ENCODE results near the gene TINAG.
"Not testable (repeated sequence)": the region's sequence is repeated elsewhere in the genome, so short reads cannot be mapped to it uniquely, and the experiment has no call there.

TINAG gene

GRCh38 chr6:54310377-54311152 lies 2.3 kb downstream of the TINAG start:
- DNase-seq, result no peak

GRCh38 chr6:54315656-54316055 lies 7.4 kb downstream of the TINAG start:
- DNase-seq, result no peak

- DNase-seq, result no peak
These were observed 12.6 kb downstream of the TINAG start for GRCh38 chr6:54320871-54321270.

DNA sequence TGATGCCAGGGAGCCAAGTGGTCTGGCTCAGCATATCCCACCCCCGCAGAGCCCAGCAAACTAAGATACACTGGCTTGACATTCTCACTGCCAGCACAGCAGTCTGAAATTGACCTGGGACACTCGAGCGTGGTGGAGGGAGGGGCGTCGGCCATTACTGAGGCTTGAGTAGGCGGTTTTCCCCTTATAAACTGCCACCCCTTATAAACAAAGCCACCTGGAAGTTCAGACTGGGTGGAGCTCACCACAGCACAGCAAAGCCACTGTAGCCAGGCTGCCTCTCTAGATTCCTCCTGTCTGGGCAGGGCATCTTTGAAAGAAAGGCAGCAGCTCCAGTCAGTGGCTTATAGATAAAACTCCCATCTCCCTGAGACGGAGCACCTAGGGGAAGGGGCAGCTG lies 19.4 kb downstream of the TINAG start:
- DNase-seq, result no peak

- not testable (repeated sequence) for DNase-seq
These were observed 23.3 kb downstream of the TINAG start for GRCh38 chr6:54331571-54331970.

GRCh38 chr6:54335871-54336270 lies 27.6 kb downstream of the TINAG start:
- DNase-seq, result no peak

GRCh38 chr6:54353975-54354374 lies 45.7 kb downstream of the TINAG start:
- DNase-seq, result no peak

GRCh38 chr6:54354608-54355007 lies 46.4 kb downstream of the TINAG start:
- DNase-seq, result no peak

- no peak for DNase-seq
These were observed 48.9 kb downstream of the TINAG start for GRCh38 chr6:54357141-54357540.

DNA sequence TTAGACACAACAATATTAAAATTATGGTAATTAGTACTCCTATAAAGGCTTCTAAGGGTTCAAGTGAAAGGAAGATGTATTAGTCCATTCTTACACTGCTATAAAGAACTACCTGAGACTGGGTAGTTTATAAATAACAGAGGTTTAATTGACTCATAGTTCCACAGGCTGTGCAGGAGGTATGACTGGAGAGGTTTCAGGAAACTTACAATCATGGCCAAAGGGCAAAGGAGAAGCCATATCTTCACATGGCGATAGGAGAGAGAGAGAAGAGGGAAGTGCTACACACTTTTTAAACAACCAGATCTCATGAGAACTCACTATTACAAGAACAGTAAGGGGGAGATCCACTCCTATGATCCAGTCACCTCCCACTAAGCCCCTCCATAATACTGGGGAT lies 52.9 kb downstream of the TINAG start:
- no peak for DNase-seq

- DNase-seq, result no peak
These were observed 53.5 kb downstream of the TINAG start for GRCh38 chr6:54361734-54362133.

- no peak for DNase-seq
These were observed 58.6 kb downstream of the TINAG start for GRCh38 chr6:54366667-54367327.

- no peak for DNase-seq
These were observed 69.5 kb downstream of the TINAG start for GRCh38 chr6:54377776-54378175.

GRCh38 chr6:54386295-54386694 lies 78.1 kb downstream of the TINAG start:
- DNase-seq, result no peak

- DNase-seq, result no peak
These were observed 82.1 kb downstream of the TINAG start for GRCh38 chr6:54390362-54390761.

- no peak for DNase-seq
These were observed 83.3 kb downstream of the TINAG start for GRCh38 chr6:54391577-54391976.

DNA sequence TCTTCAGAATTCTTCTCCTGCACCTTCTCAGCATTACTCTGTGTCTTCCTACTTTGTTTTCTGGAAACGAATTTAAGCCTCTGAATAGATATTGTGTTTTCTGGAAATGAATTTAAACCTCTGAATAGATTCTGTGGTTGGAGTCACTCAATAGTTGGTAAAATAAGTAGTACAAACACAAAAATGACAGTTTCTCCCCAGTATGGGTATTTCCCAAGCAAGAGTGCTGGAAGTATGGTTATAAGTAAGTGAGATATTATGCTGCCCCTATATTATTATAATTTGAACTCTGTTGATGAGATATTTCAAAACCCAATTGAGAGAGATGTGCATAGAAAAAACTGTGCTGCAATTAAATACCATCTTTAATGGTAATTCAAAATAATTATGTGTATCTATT lies 94.9 kb downstream of the TINAG start:
- DNase-seq, result no peak

GRCh38 chr6:54404791-54405190 lies 96.5 kb downstream of the TINAG start:
- no peak for DNase-seq

GRCh38 chr6:54411767-54412166 lies 103.5 kb downstream of the TINAG start:
- no peak for DNase-seq

- no peak for DNase-seq
These were observed 107.3 kb downstream of the TINAG start for GRCh38 chr6:54415517-54415916.

DNA sequence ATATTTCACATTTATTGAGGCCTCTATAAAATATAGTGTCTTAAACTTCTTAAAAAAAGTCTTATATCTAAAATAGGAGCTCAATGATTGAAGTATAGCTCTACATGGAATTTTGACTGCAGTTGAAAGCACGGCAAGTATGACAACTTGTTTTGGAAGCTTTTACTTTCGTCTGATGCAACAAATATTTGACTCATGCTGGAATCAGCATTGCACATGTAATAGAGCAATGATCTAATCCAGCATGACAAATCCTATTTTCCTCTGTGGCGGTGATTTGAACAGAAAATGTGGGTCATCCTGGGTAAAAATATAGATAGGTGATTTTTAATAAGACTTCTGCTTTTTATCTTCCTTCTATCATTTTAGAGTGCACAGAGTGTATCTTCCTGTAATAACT lies 111.6 kb downstream of the TINAG start:
- DNase-seq, result no peak

GRCh38 chr6:54426995-54427394 lies 118.8 kb downstream of the TINAG start:
- DNase-seq, result no peak

- DNase-seq, result no peak
These were observed 119.2 kb downstream of the TINAG start for GRCh38 chr6:54427396-54427937.

- no peak for DNase-seq
These were observed 120.2 kb downstream of the TINAG start for GRCh38 chr6:54428431-54428830.
